Measurements from ENCODE around the gene ANKRD33B.

DNA sequence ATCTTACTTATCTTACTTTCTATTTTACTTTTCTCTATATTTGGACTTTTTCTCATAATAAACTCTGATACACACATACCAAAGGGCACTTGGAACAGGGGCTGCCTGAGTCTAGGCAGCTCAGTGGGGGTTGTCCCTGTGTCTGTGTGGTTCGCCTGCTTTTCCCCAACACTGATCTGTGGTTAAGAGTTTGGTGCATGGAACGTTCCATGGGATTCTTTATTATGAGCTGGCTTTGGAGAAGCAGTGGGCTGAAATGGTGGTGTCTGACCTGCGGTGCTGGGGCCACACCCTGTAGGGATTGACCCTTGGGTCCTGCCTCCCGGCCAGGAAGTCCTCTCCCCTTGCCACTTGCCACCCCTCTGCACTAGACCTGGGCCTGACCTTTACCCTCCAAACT, 47.4 kb downstream of the ANKRD33B start:
- TF ChIP-seq, protein P1, sequence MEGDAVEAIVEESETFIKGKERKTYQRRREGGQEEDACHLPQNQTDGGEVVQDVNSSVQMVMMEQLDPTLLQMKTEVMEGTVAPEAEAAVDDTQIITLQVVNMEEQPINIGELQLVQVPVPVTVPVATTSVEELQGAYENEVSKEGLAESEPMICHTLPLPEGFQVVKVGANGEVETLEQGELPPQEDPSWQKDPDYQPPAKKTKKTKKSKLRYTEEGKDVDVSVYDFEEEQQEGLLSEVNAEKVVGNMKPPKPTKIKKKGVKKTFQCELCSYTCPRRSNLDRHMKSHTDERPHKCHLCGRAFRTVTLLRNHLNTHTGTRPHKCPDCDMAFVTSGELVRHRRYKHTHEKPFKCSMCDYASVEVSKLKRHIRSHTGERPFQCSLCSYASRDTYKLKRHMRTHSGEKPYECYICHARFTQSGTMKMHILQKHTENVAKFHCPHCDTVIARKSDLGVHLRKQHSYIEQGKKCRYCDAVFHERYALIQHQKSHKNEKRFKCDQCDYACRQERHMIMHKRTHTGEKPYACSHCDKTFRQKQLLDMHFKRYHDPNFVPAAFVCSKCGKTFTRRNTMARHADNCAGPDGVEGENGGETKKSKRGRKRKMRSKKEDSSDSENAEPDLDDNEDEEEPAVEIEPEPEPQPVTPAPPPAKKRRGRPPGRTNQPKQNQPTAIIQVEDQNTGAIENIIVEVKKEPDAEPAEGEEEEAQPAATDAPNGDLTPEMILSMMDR (IDR thresholded peaks at IDR 0.05), result no peak
- no peak for TF ChIP-seq POLR2A (IDR thresholded peaks at IDR 0.05)
- no peak for TF ChIP-seq POLR2AphosphoS5 (IDR thresholded peaks at IDR 0.05; ENCODE audit: insufficient read depth in 1 of 2, low read depth in 1 of 2)

Measured in vagina (tissue), 2 donors.